ENCODE data around the gene BIRC7.

- no peak for TF ChIP-seq CTCF (conservative IDR thresholded peaks at IDR 0.05)
- no peak for TF ChIP-seq EZH2 (IDR thresholded peaks at IDR 0.05; ENCODE audit: low read depth)
These were observed 33.7 kb upstream of the BIRC7 start for GRCh38 chr20:63202021-63202420.
